Naive B cell (primary cell): ENCODE data around the gene PIP5K1C. TPM values are rescaled to one million over a fixed set of nuclear protein-coding genes. Genes with fewer than 3 reads are reported as not detected.
A peak's percentile ranks its signal among the peaks of the same experiment; 100 is the strongest.

Source experiments
- ATAC-seq, 2 donors: fragments of 150-1000 bp; cut with Tn5 transposase; 2 replicates each; pipeline ENCODE4 v1.10.0; 2021; ENCODE audit warnings: low read depth in 2 of 2, mild to moderate bottlenecking in 2 of 2, moderate library complexity in 2 of 2
- DNase-seq: peaks from one replicate; pipeline ENCODE4 v3.0.0; 2022
- H3K27ac Mint-ChIP-seq, 6 donors: one replicate each; pipeline ENCODE4 v1.8.0; 2020 to 2022; ENCODE audit warnings: mild to moderate bottlenecking in 6 of 6, mixed read lengths in 6 of 6, moderate library complexity in 5 of 6, inconsistent platforms in 2 of 6
- H3K27me3 Mint-ChIP-seq, 3 donors: one replicate each; pipeline ENCODE4 v1.8.0; 2021 to 2022; ENCODE audit warnings: mixed read lengths in 3 of 3, mild to moderate bottlenecking in 1 of 3
- H3K36me3 Mint-ChIP-seq, 2 donors: one replicate each; pipeline ENCODE4 v1.8.0; 2020 to 2022; ENCODE audit warnings: mixed read lengths in 2 of 2, inconsistent platforms in 1 of 2, mild to moderate bottlenecking in 1 of 2
- H3K4me1 Mint-ChIP-seq, 3 donors: one replicate each; pipeline ENCODE4 v1.8.0; 2020 to 2022; ENCODE audit warnings: mixed read lengths in 3 of 3, inconsistent platforms in 1 of 3, mild to moderate bottlenecking in 1 of 3, moderate library complexity in 1 of 3
- H3K4me3 Mint-ChIP-seq, 8 donors: one replicate each; pipeline ENCODE4 v1.8.0; 2020 to 2022; ENCODE audit warnings: mild to moderate bottlenecking in 8 of 8, mixed read lengths in 8 of 8, moderate library complexity in 8 of 8, inconsistent platforms in 2 of 8
- H3K9me3 Mint-ChIP-seq, 7 donors: one replicate each; pipeline ENCODE4 v1.8.0; 2020 to 2022; ENCODE audit warnings: mixed read lengths in 7 of 7, mild to moderate bottlenecking in 5 of 7, inconsistent platforms in 2 of 7, moderate library complexity in 1 of 7
- polyA plus RNA-seq, 6 donors: library from polyadenylated mRNA; unstranded; fragments of 300-500 nt; fragmentation: Illumina TruSeq; gene quantifications; one replicate each; pipeline ENCODE4 v1.2.3, GENCODE V29; 2021; ENCODE audit warnings: low read depth in 6 of 6

PIP5K1C gene
- polyA plus RNA-seq, 6 donors from 2014 or later, result 0.41 to 13.4 (median 4.9) TPM

DNA sequence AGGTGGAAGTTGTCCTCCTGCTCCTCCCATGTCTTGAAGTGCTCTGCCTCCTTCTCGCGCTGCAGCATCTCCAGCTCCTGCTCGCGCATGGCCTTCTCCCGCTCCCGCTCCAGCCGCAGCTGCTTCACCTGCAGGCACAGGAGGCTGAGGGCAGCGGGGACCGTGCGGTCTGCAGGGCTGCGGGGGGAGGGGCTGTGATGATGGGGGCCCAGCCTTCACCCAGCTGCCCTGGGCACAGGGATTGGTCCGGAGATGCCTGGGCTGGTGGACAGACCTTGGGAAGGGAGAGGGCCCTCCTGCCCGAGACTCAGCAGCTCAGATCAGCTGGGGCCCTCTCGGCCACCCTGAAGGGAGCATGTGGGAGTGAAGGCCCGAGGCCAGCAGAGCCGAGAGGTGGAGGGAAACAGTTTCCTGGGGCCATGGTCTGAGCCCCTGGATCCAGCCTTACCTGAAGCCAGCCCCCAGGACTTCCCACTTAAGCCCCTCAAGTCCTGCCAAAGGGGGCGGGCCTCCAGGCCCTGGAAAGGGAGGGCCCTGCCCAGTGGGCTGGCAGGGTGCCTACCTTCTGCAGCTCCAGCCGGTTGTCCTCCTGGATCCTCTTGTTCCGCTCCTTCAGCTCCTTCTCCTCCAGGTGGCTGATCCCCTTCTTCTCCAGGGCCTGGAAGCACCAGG, 80.0 kb downstream of the PIP5K1C start:
- H3K27me3 Mint-ChIP-seq, result no peaks in the 10 kb centered on the region
- ATAC-seq (no peak), DNase-seq (no peak)
- H3K27ac Mint-ChIP-seq, result no peak overlapping the region
- no peak overlapping the region for H3K4me3 Mint-ChIP-seq
- peaks cover 24 to 31% (median 30%) of the 10 kb centered on the region in 3 donors for H3K4me1 Mint-ChIP-seq
- H3K36me3 Mint-ChIP-seq, result no peaks in the 10 kb centered on the region
- H3K9me3 Mint-ChIP-seq, result no peaks in the 10 kb centered on the region

GRCh38 chr19:3619631-3620012, 80.6 kb downstream of the PIP5K1C start:
- H3K4me3 Mint-ChIP-seq, result no peak overlapping the region
- no peaks in the 10 kb centered on the region for H3K27me3 Mint-ChIP-seq
- no peaks in the 10 kb centered on the region for H3K9me3 Mint-ChIP-seq
- peaks cover 23 to 30% (median 26%) of the 10 kb centered on the region in 3 donors for H3K4me1 Mint-ChIP-seq
- ATAC-seq (no peak), DNase-seq (no peak)
- H3K27ac Mint-ChIP-seq, result no peak overlapping the region
- no peaks in the 10 kb centered on the region for H3K36me3 Mint-ChIP-seq

DNA sequence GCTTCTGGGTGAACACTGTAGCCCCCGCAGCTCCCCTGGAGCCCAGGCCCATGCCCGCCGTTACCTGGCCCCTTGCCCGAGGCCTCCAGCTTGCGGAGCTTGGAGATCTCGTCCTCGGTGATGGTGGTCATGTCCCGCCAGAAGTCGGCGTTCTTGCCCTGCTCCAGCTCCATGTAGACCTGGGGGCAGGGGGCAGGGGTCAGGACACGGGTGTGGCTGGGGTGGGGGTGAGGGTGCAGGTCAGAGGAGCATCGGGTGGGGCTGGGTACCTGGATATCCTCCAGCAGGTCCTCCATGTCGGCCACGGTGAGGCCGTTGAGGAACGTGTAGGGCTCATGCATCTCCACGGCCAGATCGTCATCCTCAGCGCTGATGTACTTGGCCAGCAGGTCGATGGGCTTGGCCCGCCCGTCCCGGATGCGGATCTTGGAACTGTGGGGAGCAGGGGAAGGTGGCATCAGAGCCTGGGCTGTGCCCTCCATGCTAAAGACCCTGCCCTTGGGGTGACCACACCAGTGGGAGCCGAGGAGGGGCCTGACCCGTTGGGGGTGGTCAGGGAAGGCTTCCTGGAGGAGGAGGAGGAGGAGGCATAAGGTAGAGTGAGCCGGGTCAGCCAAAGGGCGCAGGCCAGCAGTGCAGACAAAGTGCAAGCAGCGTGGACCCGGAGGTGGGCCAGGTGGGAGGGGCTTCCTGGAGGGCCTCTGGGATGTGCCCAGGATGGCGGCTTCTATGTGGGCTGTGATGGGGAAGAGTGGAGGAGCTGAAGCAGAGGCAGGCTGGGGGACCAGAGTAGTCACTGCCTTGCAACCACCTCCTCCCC, 81.2 kb downstream of the PIP5K1C start:
- Mint-ChIP-seq H3K4me1 (peaks cover 17 to 24% (median 20%) of the 10 kb centered on the region in 3 donors), H3K4me3 (no peak overlapping the region), H3K9me3 (no peaks in the 10 kb centered on the region), H3K27ac (no peak overlapping the region), H3K36me3 (no peaks in the 10 kb centered on the region), H3K27me3 (no peaks in the 10 kb centered on the region)
- no peak for DNase-seq
- ATAC-seq, result no peak

GRCh38 chr19:3618144-3618810, 82.0 kb downstream of the PIP5K1C start:
- peak overlapping the region in 3 of 8 donors; percentile 2 to 53 (median 48) for H3K4me3 Mint-ChIP-seq
- H3K4me1 Mint-ChIP-seq, result peaks cover 16 to 22% (median 19%) of the 10 kb centered on the region in 3 donors
- no peaks in the 10 kb centered on the region for H3K27me3 Mint-ChIP-seq
- no peaks in the 10 kb centered on the region for H3K9me3 Mint-ChIP-seq
- ATAC-seq (peak; percentile 64 to 73), DNase-seq (peak; percentile 58)
- H3K36me3 Mint-ChIP-seq, result no peaks in the 10 kb centered on the region
- H3K27ac Mint-ChIP-seq, result peak overlapping the region in 1 of 6 donors; percentile 69

DNA sequence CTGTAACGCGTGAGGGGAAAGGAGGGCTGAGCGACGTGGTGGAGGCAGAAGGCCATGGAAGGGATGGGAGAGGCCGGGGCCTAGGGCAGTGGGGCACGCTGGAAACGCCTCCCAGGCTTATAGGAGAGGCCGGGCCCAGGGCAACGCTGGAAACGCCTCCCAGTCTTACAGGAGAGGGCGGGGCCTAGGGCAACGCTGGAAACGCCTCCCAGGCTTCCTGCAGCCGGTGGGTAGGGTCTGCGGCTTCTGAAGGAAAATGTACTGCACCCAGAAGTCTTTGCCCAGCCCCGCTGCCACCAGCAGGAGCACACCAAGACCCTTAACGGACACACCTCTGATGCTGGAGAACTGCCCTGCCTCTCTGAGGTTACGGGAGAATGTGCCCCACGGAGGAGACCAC, 82.8 kb downstream of the PIP5K1C start:
- Mint-ChIP-seq H3K4me3 (peak overlapping the region in 5 of 8 donors; percentile 29 to 74 (median 42)), H3K27ac (peak overlapping the region in 4 of 6 donors; percentile 3 to 76 (median 70)), H3K9me3 (no peaks in the 10 kb centered on the region), H3K27me3 (no peaks in the 10 kb centered on the region), H3K4me1 (peaks cover 16 to 22% (median 17%) of the 10 kb centered on the region in 3 donors), H3K36me3 (no peaks in the 10 kb centered on the region)
- ATAC-seq (peak in 1 of 2 donors; percentile 23), DNase-seq (no peak)

GRCh38 chr19:3615524-3616135, 84.6 kb downstream of the PIP5K1C start:
- ATAC-seq (no peak), DNase-seq (no peak)
- H3K9me3 Mint-ChIP-seq, result no peaks in the 10 kb centered on the region
- peak overlapping the region in 1 of 6 donors; percentile 81 for H3K27ac Mint-ChIP-seq
- peaks cover 13 to 17% (median 17%) of the 10 kb centered on the region in 3 donors for H3K4me1 Mint-ChIP-seq
- no peak overlapping the region for H3K4me3 Mint-ChIP-seq
- no peaks in the 10 kb centered on the region for H3K27me3 Mint-ChIP-seq
- no peaks in the 10 kb centered on the region for H3K36me3 Mint-ChIP-seq

DNA sequence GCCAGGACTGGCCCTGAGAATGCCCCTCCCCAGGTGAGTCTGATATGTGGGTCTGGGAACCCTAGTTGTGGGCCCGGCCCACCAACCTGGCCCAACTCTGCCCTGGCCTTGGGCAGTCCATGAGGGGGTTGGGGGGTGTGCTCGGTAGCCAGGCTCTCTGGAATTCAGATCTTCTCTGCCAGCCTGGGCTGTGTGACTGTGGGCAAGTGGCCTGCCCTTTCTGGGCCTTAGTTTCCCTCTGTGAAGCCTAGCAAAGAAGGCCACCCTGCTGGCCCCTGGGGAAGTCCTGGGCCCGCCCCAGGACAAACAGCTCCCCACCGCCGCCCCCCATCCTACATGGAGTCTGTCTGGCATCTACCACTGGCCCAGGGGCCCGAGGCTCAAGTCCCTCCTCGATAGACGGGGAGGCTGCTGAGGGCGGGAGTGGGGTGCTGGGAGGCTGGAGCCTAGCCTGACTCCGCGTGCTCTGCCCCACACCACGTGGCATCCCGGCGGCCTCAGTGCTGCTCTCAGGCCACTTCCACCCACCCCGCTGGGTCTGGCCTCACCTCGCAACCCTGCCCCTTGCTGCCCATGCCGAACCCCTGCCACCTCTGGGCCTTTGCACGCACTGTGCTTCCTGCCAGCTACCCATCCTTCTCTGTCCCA, 85.3 kb downstream of the PIP5K1C start:
- Mint-ChIP-seq H3K4me1 (peaks cover 13 to 17% (median 17%) of the 10 kb centered on the region in 3 donors), H3K4me3 (no peak overlapping the region), H3K27me3 (no peaks in the 10 kb centered on the region), H3K9me3 (no peaks in the 10 kb centered on the region), H3K36me3 (no peaks in the 10 kb centered on the region), H3K27ac (peak overlapping the region in 1 of 6 donors; percentile 81)
- DNase-seq (no peak), ATAC-seq (no peak)

- no peak overlapping the region for H3K27ac Mint-ChIP-seq
- no peaks in the 10 kb centered on the region for H3K36me3 Mint-ChIP-seq
- no peak overlapping the region for H3K4me3 Mint-ChIP-seq
- H3K9me3 Mint-ChIP-seq, result no peaks in the 10 kb centered on the region
- ATAC-seq (no peak), DNase-seq (no peak)
- peaks cover 16 to 20% (median 17%) of the 10 kb centered on the region in 3 donors for H3K4me1 Mint-ChIP-seq
- no peaks in the 10 kb centered on the region for H3K27me3 Mint-ChIP-seq
Measured at GRCh38 chr19:3613818-3614661, 86.2 kb downstream of the PIP5K1C start.

DNA sequence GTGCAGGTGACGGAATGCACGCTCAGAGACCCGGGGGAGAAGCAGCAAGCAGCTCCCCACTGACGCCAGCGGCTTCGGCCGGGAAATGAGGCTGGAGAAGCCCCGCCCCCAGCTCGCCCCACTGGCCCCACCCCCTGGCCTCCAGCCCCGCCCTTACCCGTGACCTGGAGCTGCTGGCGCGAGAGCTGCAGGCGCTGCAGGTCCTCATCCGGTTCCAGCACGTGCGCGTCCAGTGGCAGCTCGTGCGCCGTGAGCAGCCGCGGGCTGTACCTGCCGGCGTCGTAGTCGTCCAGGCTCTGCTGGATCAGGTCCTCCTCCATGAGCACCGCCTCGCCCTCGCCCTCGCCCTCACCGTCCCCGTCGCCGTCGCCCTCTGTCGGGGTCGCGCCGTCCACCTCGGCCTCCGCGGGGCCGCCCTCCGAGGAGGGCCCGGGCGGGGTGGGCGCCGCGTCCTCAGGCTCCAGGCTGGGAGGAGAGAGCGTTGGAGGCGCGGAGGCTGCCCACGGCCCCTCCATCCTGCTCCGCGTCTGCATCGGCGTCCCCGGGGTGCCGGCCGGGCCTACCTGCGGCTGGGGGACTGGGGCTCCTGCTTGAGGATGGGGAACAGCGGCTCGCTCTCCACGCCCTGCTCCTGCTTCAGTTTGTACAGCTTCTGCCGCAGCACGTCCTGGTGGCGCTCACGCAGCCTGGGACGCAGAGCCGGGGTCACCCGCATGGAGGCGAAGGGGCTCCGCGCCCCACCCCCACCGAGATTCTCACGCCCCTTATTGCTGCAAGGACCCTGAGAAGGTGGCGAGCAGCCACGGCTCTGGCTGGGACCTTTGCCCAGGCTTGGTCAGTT, 87.1 kb downstream of the PIP5K1C start:
- no peak overlapping the region for H3K27ac Mint-ChIP-seq

GRCh38 chr19:3612330-3612729, 87.9 kb downstream of the PIP5K1C start:
- ATAC-seq, result no peak
- Mint-ChIP-seq H3K36me3 (no peaks in the 10 kb centered on the region), H3K27ac (no peak overlapping the region), H3K9me3 (no peaks in the 10 kb centered on the region), H3K4me3 (no peak overlapping the region), H3K4me1 (peaks cover 17 to 21% (median 18%) of the 10 kb centered on the region in 3 donors), H3K27me3 (no peaks in the 10 kb centered on the region)
- DNase-seq, result no peak

More for the DNA sequence above, 87.1 kb downstream of the PIP5K1C start:
- H3K4me1 Mint-ChIP-seq, result peaks cover 17 to 20% (median 19%) of the 10 kb centered on the region in 3 donors
- no peak overlapping the region for H3K4me3 Mint-ChIP-seq
- H3K9me3 Mint-ChIP-seq, result no peaks in the 10 kb centered on the region
- ATAC-seq (no peak), DNase-seq (no peak)
- H3K36me3 Mint-ChIP-seq, result no peaks in the 10 kb centered on the region
- H3K27me3 Mint-ChIP-seq, result no peaks in the 10 kb centered on the region

- peaks cover 16 to 20% (median 18%) of the 10 kb centered on the region in 3 donors for H3K4me1 Mint-ChIP-seq
- no peak overlapping the region for H3K4me3 Mint-ChIP-seq
- H3K27me3 Mint-ChIP-seq, result no peaks in the 10 kb centered on the region
- ATAC-seq (no peak), DNase-seq (no peak)
- no peaks in the 10 kb centered on the region for H3K36me3 Mint-ChIP-seq
- no peaks in the 10 kb centered on the region for H3K9me3 Mint-ChIP-seq
- no peak overlapping the region for H3K27ac Mint-ChIP-seq
Measured at GRCh38 chr19:3611841-3612240, 88.4 kb downstream of the PIP5K1C start.
